Type B pancreatic cell (in vitro differentiated cells): ENCODE measurements around the gene CD300C. TPM values are rescaled to one million over a fixed set of nuclear protein-coding genes. Genes with fewer than 3 reads are reported as not detected.
"Not testable (repeated sequence)": the region's sequence is repeated elsewhere in the genome, so short reads cannot be mapped to it uniquely, and the experiment has no call there.

ENCODE experiments used
- DNase-seq: peaks from one replicate; pipeline ENCODE4 v3.0.0; 2021; ENCODE audit warnings: mixed read lengths; ENCODE audit not compliant: unreplicated experiment; ENCODE audit errors: extremely low spot score
- H3K27ac Mint-ChIP-seq: 2 replicates; pipeline ENCODE4 v1.8.0; 2021; ENCODE audit warnings: mild to moderate bottlenecking, mixed read lengths
- H3K27me3 Mint-ChIP-seq: 2 replicates; pipeline ENCODE4 v1.8.0; 2021; ENCODE audit warnings: mixed read lengths
- H3K36me3 Mint-ChIP-seq: 2 replicates; pipeline ENCODE4 v1.8.0; 2021; ENCODE audit warnings: mixed read lengths
- H3K4me1 Mint-ChIP-seq: one replicate; pipeline ENCODE4 v1.8.0; 2021; ENCODE audit warnings: mixed read lengths; ENCODE audit not compliant: unreplicated experiment
- H3K4me3 Mint-ChIP-seq: 2 replicates; pipeline ENCODE4 v1.8.0; 2021; ENCODE audit warnings: mild to moderate bottlenecking, mixed read lengths
- H3K9me3 Mint-ChIP-seq: 2 replicates; pipeline ENCODE4 v1.8.0; 2021; ENCODE audit warnings: mixed read lengths
- CTCF ChIP-seq: fragments of 200-600 bp; sonication (generic); conservative IDR thresholded peaks from 2 replicates; pipeline ENCODE4 v1.5.0; 2021; ENCODE audit warnings: antibody characterized with exemption, mild to moderate bottlenecking
- total RNA-seq: library from RNA; stranded (reverse); gene quantifications from 2 replicates; pipeline ENCODE4 v1.2.1, GENCODE V29; 2021; ENCODE audit warnings: low replicate concordance

CD300C gene
- total RNA-seq, 1 donor from 2014 or later = not detected

DNA sequence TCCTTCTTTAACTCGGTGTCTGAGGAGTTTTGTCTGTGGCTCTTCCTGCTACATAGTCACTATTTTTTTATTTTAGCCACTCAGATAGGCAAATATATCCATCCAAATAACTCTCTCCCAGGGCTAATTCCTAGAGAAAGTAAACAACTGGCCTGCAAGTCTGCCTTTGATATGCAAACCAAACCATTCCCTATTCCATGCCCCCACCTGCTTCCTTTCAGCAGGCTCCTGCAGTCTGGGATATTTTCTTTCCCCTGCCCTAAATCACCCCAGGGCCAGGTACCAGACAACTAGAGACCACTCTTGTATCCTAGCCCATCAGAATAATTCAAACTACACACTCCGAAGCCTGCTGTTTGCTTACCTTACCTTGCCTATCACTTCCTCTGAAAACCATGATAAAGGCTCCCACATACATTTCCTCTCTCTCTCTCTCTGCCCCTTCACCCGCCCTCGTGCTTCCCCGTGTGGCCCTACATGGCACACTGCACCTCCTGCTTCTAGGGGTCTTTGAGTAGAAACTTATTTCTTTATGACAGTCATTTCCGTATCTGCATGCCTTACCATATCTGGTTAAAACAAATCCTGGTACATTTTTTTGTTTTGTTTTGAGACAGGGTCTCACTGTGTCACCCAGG lies 13.1 kb upstream of the CD300C start:
- Mint-ChIP-seq H3K4me3 (no peak overlapping the region), H3K27me3 (peaks cover 44% of the 10 kb centered on the region), H3K36me3 (no peaks in the 10 kb centered on the region), H3K9me3 (no peaks in the 10 kb centered on the region), H3K27ac (no peak overlapping the region), H3K4me1 (no peaks in the 10 kb centered on the region)
- TF ChIP-seq CTCF = no peak
- no peak for DNase-seq

GRCh38 chr17:74558402-74558801 lies 12.5 kb upstream of the CD300C start:
- H3K9me3 Mint-ChIP-seq, H3K4me3 Mint-ChIP-seq, H3K36me3 Mint-ChIP-seq, DNase-seq, H3K27ac Mint-ChIP-seq, H3K4me1 Mint-ChIP-seq: not testable (repeated sequence)
- peaks cover 40% of the 10 kb centered on the region for H3K27me3 Mint-ChIP-seq

- Mint-ChIP-seq H3K4me1 (no peaks in the 10 kb centered on the region), H3K27ac (no peak overlapping the region), H3K4me3 (no peak overlapping the region), H3K27me3 (peaks cover 33% of the 10 kb centered on the region), H3K9me3 (no peaks in the 10 kb centered on the region), H3K36me3 (no peaks in the 10 kb centered on the region)
- no peak for DNase-seq
- no peak for TF ChIP-seq CTCF
Measured at GRCh38 chr17:74555427-74555940, 9.6 kb upstream of the CD300C start.

DNA sequence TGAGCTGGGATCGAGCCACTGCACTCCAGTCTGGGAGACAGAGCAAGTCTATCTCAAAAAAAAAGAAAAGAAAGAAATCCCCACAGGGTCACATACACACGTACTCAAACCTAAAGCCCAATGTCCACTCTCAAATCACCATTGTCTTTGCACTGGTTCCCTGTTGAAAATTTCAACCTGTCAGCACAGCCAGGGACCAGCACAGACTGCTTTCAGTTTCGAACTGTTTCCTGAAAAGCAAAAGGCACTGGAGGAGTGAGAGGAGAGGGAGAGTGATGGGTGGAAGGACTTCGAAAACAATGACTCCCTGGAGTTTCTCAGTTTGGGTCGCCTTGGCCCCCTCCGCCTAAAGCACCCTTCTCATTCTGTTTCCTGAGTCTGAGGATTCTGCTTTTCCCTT lies 9.0 kb upstream of the CD300C start:
- no peak for TF ChIP-seq CTCF
- no peak for DNase-seq
- H3K36me3 Mint-ChIP-seq = no peaks in the 10 kb centered on the region
- no peaks in the 10 kb centered on the region for H3K9me3 Mint-ChIP-seq
- H3K27me3 Mint-ChIP-seq = peaks cover 36% of the 10 kb centered on the region
- no peak overlapping the region for H3K4me3 Mint-ChIP-seq
- no peak overlapping the region for H3K27ac Mint-ChIP-seq
- no peaks in the 10 kb centered on the region for H3K4me1 Mint-ChIP-seq

- no peak for DNase-seq
- H3K4me1 Mint-ChIP-seq = no peaks in the 10 kb centered on the region
- H3K36me3 Mint-ChIP-seq = no peaks in the 10 kb centered on the region
- H3K27ac Mint-ChIP-seq = no peak overlapping the region
- no peak for TF ChIP-seq CTCF
- no peak overlapping the region for H3K4me3 Mint-ChIP-seq
- no peaks in the 10 kb centered on the region for H3K9me3 Mint-ChIP-seq
- H3K27me3 Mint-ChIP-seq = peaks cover 22% of the 10 kb centered on the region
Measured at GRCh38 chr17:74552037-74552436, 6.1 kb upstream of the CD300C start.

GRCh38 chr17:74550602-74551001 lies 4.7 kb upstream of the CD300C start:
- no peak overlapping the region for H3K4me3 Mint-ChIP-seq
- H3K4me1 Mint-ChIP-seq = no peaks in the 10 kb centered on the region
- H3K27me3 Mint-ChIP-seq = peaks cover 19% of the 10 kb centered on the region
- TF ChIP-seq CTCF = no peak
- DNase-seq = no peak
- H3K9me3 Mint-ChIP-seq = no peaks in the 10 kb centered on the region
- no peaks in the 10 kb centered on the region for H3K36me3 Mint-ChIP-seq
- H3K27ac Mint-ChIP-seq = no peak overlapping the region
